ENCODE data around the gene BPTF. TPM values are rescaled to one million over a fixed set of nuclear protein-coding genes. Genes with fewer than 3 reads are reported as not detected.

The BPTF gene
- total and polyA plus RNA-seq, 2 of the 13 experiments (the other 11 are each of a cell fraction or from before 2014, with no cell fraction given) = 43.5 to 66.1 TPM

DNA sequence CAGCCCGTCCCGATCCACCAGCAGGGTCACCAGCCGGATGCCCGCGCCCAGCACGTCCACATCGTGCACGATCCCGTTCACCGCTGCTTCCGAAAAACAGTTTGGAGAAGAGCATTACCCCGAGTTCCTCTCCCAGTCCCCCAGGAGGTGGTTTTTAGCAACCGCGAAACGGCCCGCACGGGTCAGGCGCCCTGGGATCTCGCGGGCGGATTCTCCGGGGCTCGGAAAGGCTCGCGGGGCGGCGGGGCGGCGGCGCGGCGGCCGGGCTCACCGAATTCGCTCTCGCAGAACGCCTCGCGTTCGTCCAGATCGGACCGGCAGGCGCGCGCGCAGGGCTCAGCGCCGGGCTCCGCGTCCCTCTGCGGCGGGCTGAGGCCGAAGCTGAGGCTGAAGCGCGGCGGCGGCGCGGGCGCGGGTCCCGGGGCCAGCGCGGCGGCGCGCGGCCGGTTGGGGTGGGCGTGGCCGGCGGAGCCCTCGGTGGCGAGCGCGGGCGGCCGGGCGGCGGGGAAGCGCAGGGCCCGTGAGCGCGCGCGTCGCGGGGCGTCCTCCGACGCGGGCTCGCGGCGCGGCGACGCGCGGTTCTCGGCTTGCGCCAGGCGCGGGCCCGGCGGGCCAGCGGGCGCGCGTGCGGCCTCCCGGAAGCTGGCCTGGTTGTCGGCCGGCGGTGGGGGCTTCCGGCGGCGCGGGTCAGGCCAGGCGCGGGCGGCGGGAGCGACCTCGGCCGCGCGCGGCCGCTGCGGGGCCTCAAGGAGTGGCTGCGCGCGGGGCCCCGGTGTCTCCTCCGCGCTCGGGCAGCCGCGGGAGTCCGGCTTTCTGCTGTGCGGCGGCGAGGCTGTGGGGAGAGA is 168.1 kb downstream of the BPTF start (continued):
- TF ChIP-seq, protein P1, sequence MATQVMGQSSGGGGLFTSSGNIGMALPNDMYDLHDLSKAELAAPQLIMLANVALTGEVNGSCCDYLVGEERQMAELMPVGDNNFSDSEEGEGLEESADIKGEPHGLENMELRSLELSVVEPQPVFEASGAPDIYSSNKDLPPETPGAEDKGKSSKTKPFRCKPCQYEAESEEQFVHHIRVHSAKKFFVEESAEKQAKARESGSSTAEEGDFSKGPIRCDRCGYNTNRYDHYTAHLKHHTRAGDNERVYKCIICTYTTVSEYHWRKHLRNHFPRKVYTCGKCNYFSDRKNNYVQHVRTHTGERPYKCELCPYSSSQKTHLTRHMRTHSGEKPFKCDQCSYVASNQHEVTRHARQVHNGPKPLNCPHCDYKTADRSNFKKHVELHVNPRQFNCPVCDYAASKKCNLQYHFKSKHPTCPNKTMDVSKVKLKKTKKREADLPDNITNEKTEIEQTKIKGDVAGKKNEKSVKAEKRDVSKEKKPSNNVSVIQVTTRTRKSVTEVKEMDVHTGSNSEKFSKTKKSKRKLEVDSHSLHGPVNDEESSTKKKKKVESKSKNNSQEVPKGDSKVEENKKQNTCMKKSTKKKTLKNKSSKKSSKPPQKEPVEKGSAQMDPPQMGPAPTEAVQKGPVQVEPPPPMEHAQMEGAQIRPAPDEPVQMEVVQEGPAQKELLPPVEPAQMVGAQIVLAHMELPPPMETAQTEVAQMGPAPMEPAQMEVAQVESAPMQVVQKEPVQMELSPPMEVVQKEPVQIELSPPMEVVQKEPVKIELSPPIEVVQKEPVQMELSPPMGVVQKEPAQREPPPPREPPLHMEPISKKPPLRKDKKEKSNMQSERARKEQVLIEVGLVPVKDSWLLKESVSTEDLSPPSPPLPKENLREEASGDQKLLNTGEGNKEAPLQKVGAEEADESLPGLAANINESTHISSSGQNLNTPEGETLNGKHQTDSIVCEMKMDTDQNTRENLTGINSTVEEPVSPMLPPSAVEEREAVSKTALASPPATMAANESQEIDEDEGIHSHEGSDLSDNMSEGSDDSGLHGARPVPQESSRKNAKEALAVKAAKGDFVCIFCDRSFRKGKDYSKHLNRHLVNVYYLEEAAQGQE (IDR thresholded peaks at IDR 0.05; ENCODE audit: borderline replicate concordance in 1 of 2, low read depth in 1 of 2, low read length in 2 of 2) = peak in 1 of 2 experiments; percentile 16; a peak in 1 of 4 replicates
- TF ChIP-seq, protein P2, sequence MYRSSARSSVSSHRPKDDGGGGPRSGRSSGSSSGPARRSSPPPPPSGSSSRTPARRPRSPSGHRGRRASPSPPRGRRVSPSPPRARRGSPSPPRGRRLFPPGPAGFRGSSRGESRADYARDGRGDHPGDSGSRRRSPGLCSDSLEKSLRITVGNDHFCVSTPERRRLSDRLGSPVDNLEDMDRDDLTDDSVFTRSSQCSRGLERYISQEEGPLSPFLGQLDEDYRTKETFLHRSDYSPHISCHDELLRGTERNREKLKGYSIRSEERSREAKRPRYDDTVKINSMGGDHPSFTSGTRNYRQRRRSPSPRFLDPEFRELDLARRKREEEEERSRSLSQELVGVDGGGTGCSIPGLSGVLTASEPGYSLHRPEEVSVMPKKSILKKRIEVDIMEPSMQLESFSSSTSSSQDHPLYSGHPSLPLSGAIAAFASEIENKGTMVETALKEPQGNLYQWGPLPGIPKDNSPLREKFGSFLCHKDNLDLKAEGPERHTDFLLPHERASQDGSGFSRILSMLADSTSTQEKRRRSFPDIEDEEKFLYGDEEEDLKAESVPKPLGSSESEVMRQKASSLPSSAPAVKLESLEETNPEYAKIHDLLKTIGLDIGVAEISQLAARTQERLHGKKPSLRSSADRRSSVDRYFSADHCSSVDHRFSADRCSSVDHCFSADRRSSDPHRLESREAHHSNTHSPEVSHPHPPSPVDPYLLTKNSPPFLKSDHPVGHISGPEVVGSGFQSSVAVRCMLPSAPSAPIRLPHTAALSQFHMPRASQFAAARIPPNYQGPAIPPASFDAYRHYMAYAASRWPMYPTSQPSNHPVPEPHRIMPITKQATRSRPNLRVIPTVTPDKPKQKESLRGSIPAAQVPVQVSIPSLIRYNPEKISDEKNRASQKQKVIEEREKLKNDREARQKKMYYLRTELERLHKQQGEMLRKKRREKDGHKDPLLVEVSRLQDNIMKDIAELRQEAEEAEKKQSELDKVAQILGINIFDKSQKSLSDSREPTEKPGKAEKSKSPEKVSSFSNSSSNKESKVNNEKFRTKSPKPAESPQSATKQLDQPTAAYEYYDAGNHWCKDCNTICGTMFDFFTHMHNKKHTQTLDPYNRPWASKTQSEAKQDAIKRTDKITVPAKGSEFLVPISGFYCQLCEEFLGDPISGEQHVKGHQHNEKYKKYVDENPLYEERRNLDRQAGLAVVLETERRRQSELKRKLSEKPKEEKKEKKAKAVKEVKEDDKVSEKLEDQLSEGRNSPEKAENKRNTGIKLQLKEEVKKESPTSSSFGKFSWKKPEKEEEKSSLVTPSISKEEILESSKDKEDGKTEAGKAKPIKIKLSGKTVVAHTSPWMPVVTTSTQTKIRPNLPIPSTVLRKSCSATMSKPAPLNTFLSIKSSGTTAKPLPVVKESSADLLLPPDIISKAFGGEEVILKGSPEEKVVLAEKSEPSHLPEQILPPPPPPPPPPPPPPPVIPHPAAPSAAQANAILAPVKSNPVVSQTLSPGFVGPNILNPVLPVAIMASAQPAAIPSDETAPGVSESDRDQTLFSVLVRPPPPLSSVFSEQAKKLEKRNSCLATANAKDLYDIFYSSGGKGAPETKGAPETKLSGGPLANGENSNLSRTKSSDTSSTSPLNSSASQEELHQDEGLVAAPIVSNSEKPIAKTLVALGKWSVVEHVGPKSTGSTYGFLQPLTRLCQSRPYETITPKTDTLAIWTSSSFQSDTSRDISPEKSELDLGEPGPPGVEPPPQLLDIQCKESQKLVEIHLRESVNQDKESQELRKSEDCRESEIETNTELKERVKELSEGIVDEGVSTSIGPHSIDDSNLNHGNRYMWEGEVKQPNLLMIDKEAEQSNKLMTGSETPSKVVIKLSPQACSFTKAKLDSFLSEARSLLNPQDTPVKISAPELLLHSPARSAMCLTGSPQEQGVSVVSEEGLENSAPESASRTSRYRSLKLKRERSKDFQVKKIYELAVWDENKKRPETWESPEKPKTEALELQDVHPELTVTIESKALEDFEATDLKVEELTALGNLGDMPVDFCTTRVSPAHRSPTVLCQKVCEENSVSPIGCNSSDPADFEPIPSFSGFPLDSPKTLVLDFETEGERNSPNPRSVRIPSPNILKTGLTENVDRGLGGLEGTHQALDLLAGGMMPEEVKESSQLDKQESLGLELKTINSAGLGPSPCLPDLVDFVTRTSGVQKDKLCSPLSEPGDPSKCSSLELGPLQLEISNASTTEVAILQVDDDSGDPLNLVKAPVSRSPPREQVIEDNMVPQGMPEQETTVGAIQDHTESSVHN (CRISPR knock-in tag; IDR thresholded peaks at IDR 0.05) = no peak
- TF ChIP-seq CEBPG (CRISPR knock-in tag; IDR thresholded peaks at IDR 0.05) (no peak), ZFP36L1 (CRISPR knock-in tag; IDR thresholded peaks at IDR 0.05) (no peak), ZNF180 (CRISPR knock-in tag; IDR thresholded peaks at IDR 0.05; ENCODE audit: borderline replicate concordance, low read depth) (no peak), CREB1 (IDR thresholded peaks at IDR 0.05) (no peak), CREB1 (CRISPR knock-in tag; IDR thresholded peaks at IDR 0.05) (no peak), NR2F1 (CRISPR knock-in tag; IDR thresholded peaks at IDR 0.05) (peak in 1 of 2 experiments; percentile 15; a peak in 1 of 4 replicates), IRF2 (CRISPR knock-in tag; IDR thresholded peaks at IDR 0.05) (no peak; the same call in 1 of the 2 replicates), GFI1 (CRISPR knock-in tag; IDR thresholded peaks at IDR 0.05; ENCODE audit: borderline replicate concordance) (peak; percentile 46; the same call in 1 of the 2 replicates)
- TF ChIP-seq, protein P3, sequence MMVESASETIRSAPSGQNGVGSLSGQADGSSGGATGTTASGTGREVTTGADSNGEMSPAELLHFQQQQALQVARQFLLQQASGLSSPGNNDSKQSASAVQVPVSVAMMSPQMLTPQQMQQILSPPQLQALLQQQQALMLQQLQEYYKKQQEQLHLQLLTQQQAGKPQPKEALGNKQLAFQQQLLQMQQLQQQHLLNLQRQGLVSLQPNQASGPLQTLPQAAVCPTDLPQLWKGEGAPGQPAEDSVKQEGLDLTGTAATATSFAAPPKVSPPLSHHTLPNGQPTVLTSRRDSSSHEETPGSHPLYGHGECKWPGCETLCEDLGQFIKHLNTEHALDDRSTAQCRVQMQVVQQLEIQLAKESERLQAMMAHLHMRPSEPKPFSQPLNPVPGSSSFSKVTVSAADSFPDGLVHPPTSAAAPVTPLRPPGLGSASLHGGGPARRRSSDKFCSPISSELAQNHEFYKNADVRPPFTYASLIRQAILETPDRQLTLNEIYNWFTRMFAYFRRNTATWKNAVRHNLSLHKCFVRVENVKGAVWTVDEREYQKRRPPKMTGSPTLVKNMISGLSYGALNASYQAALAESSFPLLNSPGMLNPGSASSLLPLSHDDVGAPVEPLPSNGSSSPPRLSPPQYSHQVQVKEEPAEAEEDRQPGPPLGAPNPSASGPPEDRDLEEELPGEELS (CRISPR knock-in tag; IDR thresholded peaks at IDR 0.05) = no peak
- TF ChIP-seq, protein P4, sequence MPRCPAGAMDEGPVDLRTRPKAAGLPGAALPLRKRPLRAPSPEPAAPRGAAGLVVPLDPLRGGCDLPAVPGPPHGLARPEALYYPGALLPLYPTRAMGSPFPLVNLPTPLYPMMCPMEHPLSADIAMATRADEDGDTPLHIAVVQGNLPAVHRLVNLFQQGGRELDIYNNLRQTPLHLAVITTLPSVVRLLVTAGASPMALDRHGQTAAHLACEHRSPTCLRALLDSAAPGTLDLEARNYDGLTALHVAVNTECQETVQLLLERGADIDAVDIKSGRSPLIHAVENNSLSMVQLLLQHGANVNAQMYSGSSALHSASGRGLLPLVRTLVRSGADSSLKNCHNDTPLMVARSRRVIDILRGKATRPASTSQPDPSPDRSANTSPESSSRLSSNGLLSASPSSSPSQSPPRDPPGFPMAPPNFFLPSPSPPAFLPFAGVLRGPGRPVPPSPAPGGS (CRISPR knock-in tag; IDR thresholded peaks at IDR 0.05) = peak; percentile 36

Data from HepG2 (cell line).